ENCODE results near the gene GPX3.

GPX3 gene

GRCh38 chr5:151076616-151077015 lies 56.2 kb downstream of the GPX3 start:
- Histone ChIP-seq H3K9me3 (replicated peaks; ENCODE audit: insufficient read depth, low read length) (no peaks in the 10 kb centered on the region), H3F3A (ENCODE audit: insufficient read depth, low read length) (peaks cover 8% of the 10 kb centered on the region), H3K4me2 (ENCODE audit: low read depth, low read length) (no peak overlapping the region), H4K20me1 (ENCODE audit: insufficient read depth, low read length) (0 out of 2 replicates have a peak, but pooled peaks cover 7% of the 10 kb centered on the region), H3K79me2 (ENCODE audit: low read length) (peaks cover 98% of the 10 kb centered on the region), H3K9ac (ENCODE audit: low read length) (no peak overlapping the region), H3K9me2 (replicated peaks; ENCODE audit: insufficient read depth, low read length) (no peaks in the 10 kb centered on the region), H3K36me3 (replicated peaks; ENCODE audit: insufficient read depth, low read length) (no peaks in the 10 kb centered on the region), H3K4me1 (ENCODE audit: low read length) (peaks cover 7% of the 10 kb centered on the region), H3K27ac (ENCODE audit: low read length) (no peak overlapping the region), H3K27me3 (replicated peaks; ENCODE audit: insufficient read depth, low read length) (no peaks in the 10 kb centered on the region), H2AFZ (ENCODE audit: low read length) (no peak overlapping the region), H3K4me3 (ENCODE audit: low read length) (no peak overlapping the region)
- TF ChIP-seq CTCF (IDR thresholded peaks at IDR 0.05; ENCODE audit: low read length): no peak
- TF ChIP-seq EZH2 (optimal IDR thresholded peaks at IDR 0.05; ENCODE audit: low read depth, low read length): no peak
- TF ChIP-seq EZH2phosphoT487 (IDR thresholded peaks at IDR 0.05; ENCODE audit: low read length): no peak
- DNase-seq: no peak

- H3K27ac ChIP-seq (ENCODE audit: low read length): no peak overlapping the region
- no peak overlapping the region for H2AFZ ChIP-seq (ENCODE audit: low read length)
- H3K4me1 ChIP-seq (ENCODE audit: low read length): peaks cover 14% of the 10 kb centered on the region
- peaks cover 98% of the 10 kb centered on the region for H3K79me2 ChIP-seq (ENCODE audit: low read length)
- 0 out of 2 replicates have a peak, but pooled peaks cover 4% of the 10 kb centered on the region for H4K20me1 ChIP-seq (ENCODE audit: insufficient read depth, low read length)
- H3K9ac ChIP-seq (ENCODE audit: low read length): no peak overlapping the region
- no peaks in the 10 kb centered on the region for H3K36me3 ChIP-seq (replicated peaks; ENCODE audit: insufficient read depth, low read length)
- TF ChIP-seq EZH2 (optimal IDR thresholded peaks at IDR 0.05; ENCODE audit: low read depth, low read length): no peak
- no peak for TF ChIP-seq EZH2phosphoT487 (IDR thresholded peaks at IDR 0.05; ENCODE audit: low read length)
- TF ChIP-seq CTCF (IDR thresholded peaks at IDR 0.05; ENCODE audit: low read length): no peak
- H3F3A ChIP-seq (ENCODE audit: insufficient read depth, low read length): peaks cover 14% of the 10 kb centered on the region
- no peaks in the 10 kb centered on the region for H3K9me3 ChIP-seq (replicated peaks; ENCODE audit: insufficient read depth, low read length)
- H3K9me2 ChIP-seq (replicated peaks; ENCODE audit: insufficient read depth, low read length): no peaks in the 10 kb centered on the region
- DNase-seq: no peak
- H3K27me3 ChIP-seq (replicated peaks; ENCODE audit: insufficient read depth, low read length): no peaks in the 10 kb centered on the region
- no peak overlapping the region for H3K4me3 ChIP-seq (ENCODE audit: low read length)
- no peak overlapping the region for H3K4me2 ChIP-seq (ENCODE audit: low read depth, low read length)
Measured at GRCh38 chr5:151077419-151077818, 57.0 kb downstream of the GPX3 start.

- H3K4me1 ChIP-seq (ENCODE audit: low read length): peaks cover 19% of the 10 kb centered on the region
Measured at GRCh38 chr5:151077967-151078366, 57.6 kb downstream of the GPX3 start.

More at GRCh38 chr5:151077967-151078366, 57.6 kb downstream of the GPX3 start:
- H3K4me3 ChIP-seq (ENCODE audit: low read length): no peak overlapping the region
- TF ChIP-seq EZH2phosphoT487 (IDR thresholded peaks at IDR 0.05; ENCODE audit: low read length): no peak
- TF ChIP-seq EZH2 (optimal IDR thresholded peaks at IDR 0.05; ENCODE audit: low read depth, low read length): no peak
- TF ChIP-seq CTCF (IDR thresholded peaks at IDR 0.05; ENCODE audit: low read length): no peak
- no peaks in the 10 kb centered on the region for H3K27me3 ChIP-seq (replicated peaks; ENCODE audit: insufficient read depth, low read length)
- no peaks in the 10 kb centered on the region for H3K36me3 ChIP-seq (replicated peaks; ENCODE audit: insufficient read depth, low read length)
- no peaks in the 10 kb centered on the region for H3K9me3 ChIP-seq (replicated peaks; ENCODE audit: insufficient read depth, low read length)
- DNase-seq: no peak
- H3K4me2 ChIP-seq (ENCODE audit: low read depth, low read length): no peak overlapping the region
- H4K20me1 ChIP-seq (ENCODE audit: insufficient read depth, low read length): 0 out of 2 replicates have a peak, but pooled peaks cover 4% of the 10 kb centered on the region
- H3F3A ChIP-seq (ENCODE audit: insufficient read depth, low read length): peaks cover 16% of the 10 kb centered on the region
- H3K9me2 ChIP-seq (replicated peaks; ENCODE audit: insufficient read depth, low read length): no peaks in the 10 kb centered on the region
- H3K9ac ChIP-seq (ENCODE audit: low read length): no peak overlapping the region
- no peak overlapping the region for H2AFZ ChIP-seq (ENCODE audit: low read length)
- H3K27ac ChIP-seq (ENCODE audit: low read length): no peak overlapping the region
- H3K79me2 ChIP-seq (ENCODE audit: low read length): peaks cover 97% of the 10 kb centered on the region
